ENCODE data around the gene OBP2B.

- TF ChIP-seq SIN3A (IDR thresholded peaks at IDR 0.05; ENCODE audit: borderline replicate concordance in 2 of 2, control insufficient read depth in 1 of 2, low read depth in 2 of 2, low read length in 2 of 2) = no peak
- TF ChIP-seq, protein P1, sequence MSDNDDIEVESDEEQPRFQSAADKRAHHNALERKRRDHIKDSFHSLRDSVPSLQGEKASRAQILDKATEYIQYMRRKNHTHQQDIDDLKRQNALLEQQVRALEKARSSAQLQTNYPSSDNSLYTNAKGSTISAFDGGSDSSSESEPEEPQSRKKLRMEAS (CRISPR knock-in tag; IDR thresholded peaks at IDR 0.05) = no peak
- TF ChIP-seq, protein P2, sequence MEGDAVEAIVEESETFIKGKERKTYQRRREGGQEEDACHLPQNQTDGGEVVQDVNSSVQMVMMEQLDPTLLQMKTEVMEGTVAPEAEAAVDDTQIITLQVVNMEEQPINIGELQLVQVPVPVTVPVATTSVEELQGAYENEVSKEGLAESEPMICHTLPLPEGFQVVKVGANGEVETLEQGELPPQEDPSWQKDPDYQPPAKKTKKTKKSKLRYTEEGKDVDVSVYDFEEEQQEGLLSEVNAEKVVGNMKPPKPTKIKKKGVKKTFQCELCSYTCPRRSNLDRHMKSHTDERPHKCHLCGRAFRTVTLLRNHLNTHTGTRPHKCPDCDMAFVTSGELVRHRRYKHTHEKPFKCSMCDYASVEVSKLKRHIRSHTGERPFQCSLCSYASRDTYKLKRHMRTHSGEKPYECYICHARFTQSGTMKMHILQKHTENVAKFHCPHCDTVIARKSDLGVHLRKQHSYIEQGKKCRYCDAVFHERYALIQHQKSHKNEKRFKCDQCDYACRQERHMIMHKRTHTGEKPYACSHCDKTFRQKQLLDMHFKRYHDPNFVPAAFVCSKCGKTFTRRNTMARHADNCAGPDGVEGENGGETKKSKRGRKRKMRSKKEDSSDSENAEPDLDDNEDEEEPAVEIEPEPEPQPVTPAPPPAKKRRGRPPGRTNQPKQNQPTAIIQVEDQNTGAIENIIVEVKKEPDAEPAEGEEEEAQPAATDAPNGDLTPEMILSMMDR (IDR thresholded peaks at IDR 0.05 in 2 of 3, conservative IDR thresholded peaks at IDR 0.05 in 1 of 3; ENCODE audit: insufficient read depth in 2 of 3, low read depth in 1 of 3, low read length in 3 of 3) = no peak
- no peak for TF ChIP-seq NRF1 (conservative IDR thresholded peaks at IDR 0.05 in 1 of 2, IDR thresholded peaks at IDR 0.05 in 1 of 2)
- TF ChIP-seq POLR2A (conservative IDR thresholded peaks at IDR 0.05) = no peak
- TF ChIP-seq, protein P3, sequence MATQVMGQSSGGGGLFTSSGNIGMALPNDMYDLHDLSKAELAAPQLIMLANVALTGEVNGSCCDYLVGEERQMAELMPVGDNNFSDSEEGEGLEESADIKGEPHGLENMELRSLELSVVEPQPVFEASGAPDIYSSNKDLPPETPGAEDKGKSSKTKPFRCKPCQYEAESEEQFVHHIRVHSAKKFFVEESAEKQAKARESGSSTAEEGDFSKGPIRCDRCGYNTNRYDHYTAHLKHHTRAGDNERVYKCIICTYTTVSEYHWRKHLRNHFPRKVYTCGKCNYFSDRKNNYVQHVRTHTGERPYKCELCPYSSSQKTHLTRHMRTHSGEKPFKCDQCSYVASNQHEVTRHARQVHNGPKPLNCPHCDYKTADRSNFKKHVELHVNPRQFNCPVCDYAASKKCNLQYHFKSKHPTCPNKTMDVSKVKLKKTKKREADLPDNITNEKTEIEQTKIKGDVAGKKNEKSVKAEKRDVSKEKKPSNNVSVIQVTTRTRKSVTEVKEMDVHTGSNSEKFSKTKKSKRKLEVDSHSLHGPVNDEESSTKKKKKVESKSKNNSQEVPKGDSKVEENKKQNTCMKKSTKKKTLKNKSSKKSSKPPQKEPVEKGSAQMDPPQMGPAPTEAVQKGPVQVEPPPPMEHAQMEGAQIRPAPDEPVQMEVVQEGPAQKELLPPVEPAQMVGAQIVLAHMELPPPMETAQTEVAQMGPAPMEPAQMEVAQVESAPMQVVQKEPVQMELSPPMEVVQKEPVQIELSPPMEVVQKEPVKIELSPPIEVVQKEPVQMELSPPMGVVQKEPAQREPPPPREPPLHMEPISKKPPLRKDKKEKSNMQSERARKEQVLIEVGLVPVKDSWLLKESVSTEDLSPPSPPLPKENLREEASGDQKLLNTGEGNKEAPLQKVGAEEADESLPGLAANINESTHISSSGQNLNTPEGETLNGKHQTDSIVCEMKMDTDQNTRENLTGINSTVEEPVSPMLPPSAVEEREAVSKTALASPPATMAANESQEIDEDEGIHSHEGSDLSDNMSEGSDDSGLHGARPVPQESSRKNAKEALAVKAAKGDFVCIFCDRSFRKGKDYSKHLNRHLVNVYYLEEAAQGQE (IDR thresholded peaks at IDR 0.05; ENCODE audit: borderline replicate concordance) = no peak
- TF ChIP-seq, protein P3 (CRISPR knock-in tag; IDR thresholded peaks at IDR 0.05; ENCODE audit: low read depth) = no peak
- TF ChIP-seq, protein P4, sequence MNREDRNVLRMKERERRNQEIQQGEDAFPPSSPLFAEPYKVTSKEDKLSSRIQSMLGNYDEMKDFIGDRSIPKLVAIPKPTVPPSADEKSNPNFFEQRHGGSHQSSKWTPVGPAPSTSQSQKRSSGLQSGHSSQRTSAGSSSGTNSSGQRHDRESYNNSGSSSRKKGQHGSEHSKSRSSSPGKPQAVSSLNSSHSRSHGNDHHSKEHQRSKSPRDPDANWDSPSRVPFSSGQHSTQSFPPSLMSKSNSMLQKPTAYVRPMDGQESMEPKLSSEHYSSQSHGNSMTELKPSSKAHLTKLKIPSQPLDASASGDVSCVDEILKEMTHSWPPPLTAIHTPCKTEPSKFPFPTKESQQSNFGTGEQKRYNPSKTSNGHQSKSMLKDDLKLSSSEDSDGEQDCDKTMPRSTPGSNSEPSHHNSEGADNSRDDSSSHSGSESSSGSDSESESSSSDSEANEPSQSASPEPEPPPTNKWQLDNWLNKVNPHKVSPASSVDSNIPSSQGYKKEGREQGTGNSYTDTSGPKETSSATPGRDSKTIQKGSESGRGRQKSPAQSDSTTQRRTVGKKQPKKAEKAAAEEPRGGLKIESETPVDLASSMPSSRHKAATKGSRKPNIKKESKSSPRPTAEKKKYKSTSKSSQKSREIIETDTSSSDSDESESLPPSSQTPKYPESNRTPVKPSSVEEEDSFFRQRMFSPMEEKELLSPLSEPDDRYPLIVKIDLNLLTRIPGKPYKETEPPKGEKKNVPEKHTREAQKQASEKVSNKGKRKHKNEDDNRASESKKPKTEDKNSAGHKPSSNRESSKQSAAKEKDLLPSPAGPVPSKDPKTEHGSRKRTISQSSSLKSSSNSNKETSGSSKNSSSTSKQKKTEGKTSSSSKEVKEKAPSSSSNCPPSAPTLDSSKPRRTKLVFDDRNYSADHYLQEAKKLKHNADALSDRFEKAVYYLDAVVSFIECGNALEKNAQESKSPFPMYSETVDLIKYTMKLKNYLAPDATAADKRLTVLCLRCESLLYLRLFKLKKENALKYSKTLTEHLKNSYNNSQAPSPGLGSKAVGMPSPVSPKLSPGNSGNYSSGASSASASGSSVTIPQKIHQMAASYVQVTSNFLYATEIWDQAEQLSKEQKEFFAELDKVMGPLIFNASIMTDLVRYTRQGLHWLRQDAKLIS (CRISPR knock-in tag; IDR thresholded peaks at IDR 0.05) = no peak
Observed at GRCh38 chr9:133256136-133256461, 47.0 kb upstream of the OBP2B start.

All from K562 (cell line).